HepG2 (cell line): ENCODE data around the gene FBLN5.
"Not testable (repeated sequence)": the region's sequence is repeated elsewhere in the genome, so short reads cannot be mapped to it uniquely, and the experiment has no call there.

Source experiments
- EZH2 ChIP-seq: conservative IDR thresholded peaks from 2 replicates; pipeline ENCODE4 v1.6.1; 2012; ENCODE audit warnings: mild to moderate bottlenecking, low read depth, low read length, moderate library complexity
- FOXM1 ChIP-seq: sonication (generic); formaldehyde crosslinking; IDR thresholded peaks from 2 replicates; pipeline ENCODE4 v1.5.0; 2020; ENCODE audit warnings: missing genetic modification reagents
- JUNB ChIP-seq: sonication (generic); formaldehyde crosslinking; IDR thresholded peaks from 2 replicates; pipeline ENCODE4 v1.8.0; 2022; ENCODE audit warnings: missing genetic modification reagents, mild to moderate bottlenecking, borderline replicate concordance
- KLF6 ChIP-seq: IDR thresholded peaks from 2 replicates; pipeline ENCODE4 v1.8.0; 2016; ENCODE audit warnings: missing biosample characterization, missing genetic modification reagents
- TCF7 ChIP-seq: sonication (generic); IDR thresholded peaks from 2 replicates; pipeline ENCODE4 v1.6.1; 2016; ENCODE audit warnings: antibody characterized with exemption, low read depth
- ZMYM4 ChIP-seq: sonication (generic); formaldehyde crosslinking; IDR thresholded peaks from 2 replicates; pipeline ENCODE4 v1.8.1; 2023; ENCODE audit warnings: mild to moderate bottlenecking, missing genetic modification reagents
- ZNF552 ChIP-seq: sonication (generic); formaldehyde crosslinking; IDR thresholded peaks from 2 replicates; pipeline ENCODE4 v1.9.0; 2022; ENCODE audit warnings: missing genetic modification reagents, mild to moderate bottlenecking, borderline replicate concordance
- ZNF841 ChIP-seq: sonication (generic); formaldehyde crosslinking; IDR thresholded peaks from 2 replicates; pipeline ENCODE4 v1.8.1; 2023; ENCODE audit warnings: missing genetic modification reagents, borderline replicate concordance
- TF ChIP-seq, protein P1 (sequence below): sonication (generic); formaldehyde crosslinking; IDR thresholded peaks from 2 replicates; pipeline ENCODE4 v1.4.0; 2020; ENCODE audit warnings: low read depth, mild to moderate bottlenecking, missing genetic modification reagents

DNA sequence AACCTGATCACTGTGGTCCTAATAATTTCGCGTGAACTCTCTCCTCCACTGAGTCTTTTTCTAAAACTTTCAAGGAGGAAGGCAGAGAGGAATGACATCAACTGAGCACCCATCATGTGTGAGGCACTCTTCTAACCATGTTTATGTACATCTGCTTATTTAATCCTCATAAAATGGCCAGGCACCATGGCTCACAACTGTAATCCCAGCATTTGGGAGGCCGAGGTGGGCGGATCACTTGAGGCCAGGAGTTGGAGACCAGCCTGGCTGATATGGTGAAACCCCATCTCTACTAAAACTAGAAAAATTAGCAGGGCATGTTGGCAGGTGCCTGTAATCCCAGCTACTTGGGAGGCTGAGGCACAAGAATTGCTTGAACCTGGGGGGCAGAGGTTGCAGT lies 76.1 kb downstream of the FBLN5 start:
- not testable (repeated sequence) for TF ChIP-seq TCF7; EZH2; ZMYM4 (CRISPR knock-in tag); KLF6 (CRISPR knock-in tag); JUNB (CRISPR knock-in tag); ZNF841; FOXM1 (CRISPR knock-in tag); ZNF552 (CRISPR knock-in tag)
- TF ChIP-seq, protein P1, sequence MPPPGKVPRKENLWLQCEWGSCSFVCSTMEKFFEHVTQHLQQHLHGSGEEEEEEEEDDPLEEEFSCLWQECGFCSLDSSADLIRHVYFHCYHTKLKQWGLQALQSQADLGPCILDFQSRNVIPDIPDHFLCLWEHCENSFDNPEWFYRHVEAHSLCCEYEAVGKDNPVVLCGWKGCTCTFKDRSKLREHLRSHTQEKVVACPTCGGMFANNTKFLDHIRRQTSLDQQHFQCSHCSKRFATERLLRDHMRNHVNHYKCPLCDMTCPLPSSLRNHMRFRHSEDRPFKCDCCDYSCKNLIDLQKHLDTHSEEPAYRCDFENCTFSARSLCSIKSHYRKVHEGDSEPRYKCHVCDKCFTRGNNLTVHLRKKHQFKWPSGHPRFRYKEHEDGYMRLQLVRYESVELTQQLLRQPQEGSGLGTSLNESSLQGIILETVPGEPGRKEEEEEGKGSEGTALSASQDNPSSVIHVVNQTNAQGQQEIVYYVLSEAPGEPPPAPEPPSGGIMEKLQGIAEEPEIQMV (CRISPR knock-in tag): not testable (repeated sequence)
